Measurements from ENCODE around the gene NIF3L1. TPM values are rescaled to one million over a fixed set of nuclear protein-coding genes. Genes with fewer than 3 reads are reported as not detected.

NIF3L1 gene
- total and polyA plus RNA-seq, 2 of the 13 experiments (the other 11 are each of a cell fraction or from before 2014, with no cell fraction given) = 67.9 to 75.2 TPM

DNA sequence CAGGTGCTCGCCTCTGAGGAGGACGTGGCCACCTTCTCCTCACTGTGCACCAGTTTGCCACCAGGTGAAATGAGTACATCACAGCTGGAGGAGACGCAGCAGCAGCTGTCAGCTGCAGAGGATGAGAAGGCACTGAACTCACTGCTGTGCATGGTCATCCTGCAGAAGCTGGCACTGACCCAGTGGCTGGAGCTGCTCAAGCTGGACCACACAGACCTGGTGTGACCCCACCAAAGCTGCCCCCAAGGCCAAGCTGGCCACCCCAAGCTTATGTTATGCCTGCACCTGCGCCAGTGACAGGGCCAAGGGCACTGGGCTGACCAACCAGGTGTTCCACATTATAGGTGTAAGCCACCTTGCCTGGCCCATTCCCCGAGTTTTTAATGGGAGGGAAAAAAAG, 44.0 kb upstream of the NIF3L1 start:
- H3K27ac ChIP-seq (ENCODE audit: extremely low read length, insufficient read depth, low read length) = no peak overlapping the region
- CTCF ChIA-PET (ENCODE audit: low intra/inter-chr PET ratio, low total read pairs) = no interaction called here

DNA sequence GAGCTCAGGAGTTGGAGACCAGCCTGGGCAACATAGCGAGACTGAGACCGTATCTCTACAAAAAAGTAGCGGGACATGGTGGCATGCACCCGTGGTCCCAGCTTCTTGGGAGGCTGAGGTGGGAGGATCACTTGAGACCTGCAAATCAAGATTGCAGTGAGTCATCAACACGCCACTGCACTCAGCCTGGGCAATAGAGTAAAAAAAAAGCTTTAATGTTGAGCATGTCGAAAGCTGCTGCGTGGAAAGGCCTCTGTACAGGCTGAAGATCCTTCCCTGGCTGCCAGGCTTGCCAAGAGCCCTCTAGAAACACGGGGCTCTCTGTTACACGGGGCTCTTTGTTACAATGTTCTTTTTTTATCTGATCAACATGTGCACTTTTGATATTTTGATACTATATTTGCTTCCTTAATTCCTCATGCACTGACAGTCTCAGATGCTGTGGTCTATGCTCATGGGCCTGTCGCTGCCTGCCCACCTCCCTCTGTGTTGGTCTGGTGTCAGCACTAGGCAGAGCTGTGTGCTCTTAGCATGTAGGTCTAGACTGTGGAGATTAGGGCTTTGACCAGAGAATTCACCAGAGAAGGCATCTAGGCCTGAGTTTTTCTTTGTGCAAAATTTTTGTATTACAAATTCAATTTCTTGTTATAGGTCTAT, 43.4 kb upstream of the NIF3L1 start:
- no peak overlapping the region for H3K4me2 ChIP-seq (ENCODE audit: low read depth, low read length)
- no TSS peak for BruUV-seq (replicated peaks)
- intact Hi-C loops (cut with micrococcal nuclease; ENCODE audit: unreplicated experiment) = no loop called here
- CTCF ChIA-PET (ENCODE audit: low intra/inter-chr PET ratio, low total read pairs) = no interaction called here
- 71% methylated on average over 10 of the region's 10 CpGs for WGBS (ENCODE audit: low lambda C conversion rate)
- H3K36me3 ChIP-seq (replicated peaks in 1 of 2; ENCODE audit: control insufficient read depth in 1 of 2, insufficient read depth in 2 of 2, low read length in 2 of 2) = no peaks in the 10 kb centered on the region
- H3K4me3 ChIP-seq (replicated peaks in 1 of 3; ENCODE audit: insufficient read depth in 1 of 3, low read depth in 2 of 3, low read length in 3 of 3) = no peak overlapping the region
- no peak for FAIRE-seq
- peaks cover 18% of the 10 kb centered on the region for H3K4me1 ChIP-seq (ENCODE audit: insufficient read depth, low read length)
- H3K9me3 ChIP-seq (ENCODE audit: low read length) = no peaks in the 10 kb centered on the region
- no peak for ATAC-seq
- TF ChIP-seq ZNF570 (CRISPR knock-in tag; IDR thresholded peaks at IDR 0.05; ENCODE audit: borderline replicate concordance) (no peak), CC2D1A (CRISPR knock-in tag; IDR thresholded peaks at IDR 0.05) (no peak), FOSL2 (CRISPR knock-in tag; IDR thresholded peaks at IDR 0.05) (0 out of 2 replicates have a peak, but pooled peaks have one; percentile 26), ZMYM3 (CRISPR knock-in tag; IDR thresholded peaks at IDR 0.05) (0 out of 2 replicates have a peak, but pooled peaks have one; percentile 2), ZNF460 (CRISPR knock-in tag; IDR thresholded peaks at IDR 0.05; ENCODE audit: borderline replicate concordance) (peak; percentile 26; the same call in 1 of the 2 replicates)
- in situ Hi-C loops (cut with HindIII; ENCODE audit: extremely low pct_ligation_motif_present, low pct_unique_long_range_greater_than_20kb) = no loop called here
- H3K9ac ChIP-seq (ENCODE audit: insufficient read depth, low read depth, low read length) = no peak overlapping the region
- H3K79me2 ChIP-seq (ENCODE audit: insufficient read depth, low read length) = no peaks in the 10 kb centered on the region
- no peak for DNase-seq (ENCODE audit: low spot score)
- H3K27me3 ChIP-seq (ENCODE audit: control insufficient read depth in 1 of 2, insufficient read depth in 2 of 2, low read length in 2 of 2) = no peaks in the 10 kb centered on the region
- no peaks in the 10 kb centered on the region for H4K20me1 ChIP-seq (ENCODE audit: insufficient read depth, low read length)
- H3K27ac ChIP-seq (ENCODE audit: extremely low read length, insufficient read depth, low read length) = no peak overlapping the region
- POLR2A ChIA-PET = interaction anchor here (0.8 to 3.3 kb wide), 8 partner anchors 13 to 118 kb away, joined by 3 to 52 read pairs (median 4); partner anchors contain the start of genes CLK1, NIF3L1, ORC2 and PPIL3
- no peak overlapping the region for H2AFZ ChIP-seq (ENCODE audit: low read length)

More for the DNA sequence above, 44.0 kb upstream of the NIF3L1 start:
- no peaks in the 10 kb centered on the region for H4K20me1 ChIP-seq (ENCODE audit: insufficient read depth, low read length)
- intact Hi-C loops (cut with micrococcal nuclease; ENCODE audit: unreplicated experiment) (no loop called here), in situ Hi-C loops (cut with HindIII; ENCODE audit: extremely low pct_ligation_motif_present, low pct_unique_long_range_greater_than_20kb) (no loop called here)
- no peak overlapping the region for H3K9ac ChIP-seq (ENCODE audit: insufficient read depth, low read depth, low read length)
- 62% methylated on average over 4 of the region's 5 CpGs for WGBS (ENCODE audit: low lambda C conversion rate)
- H3K4me1 ChIP-seq (ENCODE audit: insufficient read depth, low read length) = peaks cover 18% of the 10 kb centered on the region
- no TSS peak for BruUV-seq (replicated peaks)
- TF ChIP-seq ZNF589 (CRISPR knock-in tag; conservative IDR thresholded peaks at IDR 0.05) = 0 out of 2 replicates have a peak, but pooled peaks have one; percentile 40
- peak; percentile 33; the same call in 1 of the 2 replicates for TF ChIP-seq ZNF292 (CRISPR knock-in tag; IDR thresholded peaks at IDR 0.05; ENCODE audit: borderline replicate concordance, low read depth)
- TF ChIP-seq, protein P1, sequence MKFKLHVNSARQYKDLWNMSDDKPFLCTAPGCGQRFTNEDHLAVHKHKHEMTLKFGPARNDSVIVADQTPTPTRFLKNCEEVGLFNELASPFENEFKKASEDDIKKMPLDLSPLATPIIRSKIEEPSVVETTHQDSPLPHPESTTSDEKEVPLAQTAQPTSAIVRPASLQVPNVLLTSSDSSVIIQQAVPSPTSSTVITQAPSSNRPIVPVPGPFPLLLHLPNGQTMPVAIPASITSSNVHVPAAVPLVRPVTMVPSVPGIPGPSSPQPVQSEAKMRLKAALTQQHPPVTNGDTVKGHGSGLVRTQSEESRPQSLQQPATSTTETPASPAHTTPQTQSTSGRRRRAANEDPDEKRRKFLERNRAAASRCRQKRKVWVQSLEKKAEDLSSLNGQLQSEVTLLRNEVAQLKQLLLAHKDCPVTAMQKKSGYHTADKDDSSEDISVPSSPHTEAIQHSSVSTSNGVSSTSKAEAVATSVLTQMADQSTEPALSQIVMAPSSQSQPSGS (CRISPR knock-in tag; IDR thresholded peaks at IDR 0.05) = no peak
- TF ChIP-seq ZMYM3 (CRISPR knock-in tag; IDR thresholded peaks at IDR 0.05) = 0 out of 2 replicates have a peak, but pooled peaks have one; percentile 15
- H3K27me3 ChIP-seq (ENCODE audit: control insufficient read depth in 1 of 2, insufficient read depth in 2 of 2, low read length in 2 of 2) = no peaks in the 10 kb centered on the region
- H3K9me3 ChIP-seq (ENCODE audit: low read length) = no peaks in the 10 kb centered on the region
- FAIRE-seq (no peak), DNase-seq (ENCODE audit: low spot score) (no peak), ATAC-seq (peak; percentile 32)
- no peak overlapping the region for H2AFZ ChIP-seq (ENCODE audit: low read length)
- no peak overlapping the region for H3K4me2 ChIP-seq (ENCODE audit: low read depth, low read length)
- no peaks in the 10 kb centered on the region for H3K36me3 ChIP-seq (replicated peaks in 1 of 2; ENCODE audit: control insufficient read depth in 1 of 2, insufficient read depth in 2 of 2, low read length in 2 of 2)
- no peak overlapping the region for H3K4me3 ChIP-seq (replicated peaks in 1 of 3; ENCODE audit: insufficient read depth in 1 of 3, low read depth in 2 of 3, low read length in 3 of 3)
- H3K79me2 ChIP-seq (ENCODE audit: insufficient read depth, low read length) = no peaks in the 10 kb centered on the region
- POLR2A ChIA-PET = interaction anchor here (1.2 to 3.3 kb wide), 8 partner anchors 8 to 118 kb away, joined by 4 to 52 read pairs (median 6); partner anchors contain the start of genes CLK1, NIF3L1, ORC2 and PPIL3
